ENCODE data around the gene PTCRA.
"Not testable (repeated sequence)": the region's sequence is repeated elsewhere in the genome, so short reads cannot be mapped to it uniquely, and the experiment has no call there.

The PTCRA gene

DNA sequence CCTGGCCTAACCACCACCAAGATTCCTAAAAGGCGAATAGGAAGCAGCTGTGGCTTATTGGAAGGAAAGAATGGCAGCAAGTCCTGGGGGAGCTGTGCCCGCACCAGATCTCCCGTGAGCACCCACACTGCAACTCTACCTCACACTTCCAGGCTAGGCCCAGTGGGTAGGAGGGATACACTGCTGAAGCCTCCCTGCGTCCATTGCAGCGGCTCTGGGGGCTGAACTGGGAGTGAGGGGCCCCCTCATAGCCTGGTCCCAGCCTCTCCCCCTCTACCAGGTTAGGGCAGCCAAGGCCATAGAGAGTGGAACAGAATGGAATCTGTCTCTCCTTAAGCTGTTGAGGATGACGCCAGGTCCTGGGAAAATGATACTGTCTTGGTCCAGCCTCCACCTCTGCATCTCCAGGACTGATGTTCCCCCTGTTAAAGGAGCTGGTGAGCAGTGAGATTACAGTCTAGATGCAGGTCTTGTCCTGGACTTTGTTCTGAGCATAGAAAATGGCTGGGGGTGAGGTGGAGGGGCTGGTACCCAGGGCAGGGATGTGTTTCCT is 24.7 kb downstream of the PTCRA start:
- Mint-ChIP-seq H3K27ac (no peak overlapping the region), H3K27me3 (ENCODE audit: low read depth) (no peaks in the 10 kb centered on the region), H3K36me3 (ENCODE audit: low read depth) (peaks cover 43% of the 10 kb centered on the region)

DNA sequence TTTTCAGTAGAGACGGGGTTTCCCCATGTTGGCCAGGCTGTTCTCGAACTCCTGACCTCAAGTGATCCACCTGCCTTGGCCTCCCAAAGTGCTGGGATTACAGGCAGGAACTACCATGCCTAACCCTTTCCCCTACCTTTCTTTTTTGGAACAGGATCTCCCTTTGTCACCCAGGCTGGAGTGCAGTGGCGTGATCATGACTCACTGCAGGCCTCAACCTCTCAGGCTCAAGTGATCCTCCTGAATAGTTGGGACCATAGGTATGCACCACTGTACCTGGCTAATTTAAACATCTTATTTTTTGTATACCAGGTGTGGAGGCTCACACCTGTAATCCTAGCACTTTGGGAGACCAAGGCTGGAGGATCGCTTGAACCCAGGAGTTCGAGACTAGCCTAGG is 25.5 kb downstream of the PTCRA start:
- not testable (repeated sequence) for H3K9me3 Mint-ChIP-seq, H3K27ac Mint-ChIP-seq

More for the DNA sequence above, 24.7 kb downstream of the PTCRA start:
- DNase-seq (ENCODE audit: low spot score), result no peak
- no peak overlapping the region for H3K4me3 Mint-ChIP-seq
- no peaks in the 10 kb centered on the region for H3K4me1 Mint-ChIP-seq (ENCODE audit: low read depth)
- no peaks in the 10 kb centered on the region for H3K9me3 Mint-ChIP-seq

DNA sequence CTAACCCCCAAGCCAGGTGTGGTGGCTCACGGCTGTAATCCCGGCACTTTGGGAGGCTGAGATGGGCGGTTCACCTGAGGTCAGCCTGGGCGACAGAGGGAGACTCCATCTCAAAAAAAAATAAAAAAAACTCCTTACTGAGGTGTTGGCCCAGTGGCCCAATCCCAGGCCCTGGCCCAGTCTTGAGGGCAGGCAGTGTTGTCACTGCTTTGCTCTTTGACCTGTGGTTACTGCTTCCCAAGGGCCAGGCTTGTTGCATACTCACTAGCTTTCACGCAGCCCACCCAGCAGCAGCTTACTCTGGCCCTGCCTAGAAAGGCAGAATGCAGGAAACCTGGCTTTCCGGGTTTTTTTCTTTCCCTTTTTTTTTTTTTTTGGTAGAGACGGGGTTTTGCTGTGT is 26.6 kb downstream of the PTCRA start:
- Mint-ChIP-seq H3K36me3 (ENCODE audit: low read depth) (peaks cover 34% of the 10 kb centered on the region), H3K27ac (no peak overlapping the region), H3K27me3 (ENCODE audit: low read depth) (no peaks in the 10 kb centered on the region), H3K9me3 (no peaks in the 10 kb centered on the region), H3K4me1 (ENCODE audit: low read depth) (no peaks in the 10 kb centered on the region), H3K4me3 (no peak overlapping the region)
- no peak for DNase-seq (ENCODE audit: low spot score)

More for the DNA sequence above, 25.5 kb downstream of the PTCRA start:
- DNase-seq (ENCODE audit: low spot score); H3K27me3 Mint-ChIP-seq (ENCODE audit: low read depth); H3K4me3 Mint-ChIP-seq; H3K4me1 Mint-ChIP-seq (ENCODE audit: low read depth): not testable (repeated sequence)
- H3K36me3 Mint-ChIP-seq (ENCODE audit: low read depth), result peaks cover 39% of the 10 kb centered on the region

DNA sequence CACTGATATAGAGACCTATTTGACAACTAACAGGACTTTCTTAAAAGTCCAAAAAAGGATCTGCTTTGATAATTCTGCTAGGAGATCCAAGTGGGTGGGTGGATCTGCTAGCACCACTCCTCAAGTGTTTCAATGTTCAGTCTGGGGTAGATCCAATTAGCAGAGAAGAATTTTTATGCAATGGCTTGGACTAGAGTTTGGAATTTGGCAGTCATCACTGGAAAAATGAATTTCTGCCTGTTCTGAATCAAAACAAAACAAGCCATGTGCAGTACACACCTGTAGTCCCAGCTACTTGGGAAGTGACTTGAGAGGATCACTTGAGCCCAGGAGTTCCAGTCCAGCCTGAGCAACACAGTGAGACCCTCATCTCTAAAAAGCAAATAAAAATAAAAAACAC is 32.1 kb downstream of the PTCRA start:
- Mint-ChIP-seq H3K4me1 (ENCODE audit: low read depth) (no peaks in the 10 kb centered on the region), H3K27ac (no peak overlapping the region), H3K27me3 (ENCODE audit: low read depth) (no peaks in the 10 kb centered on the region), H3K9me3 (no peaks in the 10 kb centered on the region), H3K36me3 (ENCODE audit: low read depth) (peaks cover 12% of the 10 kb centered on the region), H3K4me3 (no peak overlapping the region)
- DNase-seq (ENCODE audit: low spot score), result no peak

DNA sequence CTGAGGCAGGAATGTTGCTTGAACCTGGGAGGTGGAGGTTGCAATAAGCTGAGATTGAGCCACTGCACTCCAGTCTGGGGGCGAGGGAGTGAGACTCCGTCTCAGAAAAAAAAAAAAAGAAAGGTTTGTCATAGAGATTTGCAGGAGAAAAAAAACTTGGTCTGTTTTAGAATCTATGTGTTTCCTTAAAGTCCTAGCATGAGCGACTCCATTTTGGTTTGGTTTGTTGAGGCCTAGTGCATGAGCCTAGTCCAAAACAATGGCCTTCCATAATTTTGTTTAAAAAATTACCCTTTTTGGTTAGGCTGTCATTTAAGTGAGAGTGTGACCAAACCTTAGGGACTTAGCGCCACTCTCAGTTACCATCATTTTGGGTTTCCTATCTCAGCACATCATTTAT is 36.5 kb downstream of the PTCRA start:
- DNase-seq (ENCODE audit: low spot score), result no peak
- no peak overlapping the region for H3K4me3 Mint-ChIP-seq
- peaks cover 3% of the 10 kb centered on the region for H3K36me3 Mint-ChIP-seq (ENCODE audit: low read depth)
- H3K4me1 Mint-ChIP-seq (ENCODE audit: low read depth), result no peaks in the 10 kb centered on the region
- no peaks in the 10 kb centered on the region for H3K27me3 Mint-ChIP-seq (ENCODE audit: low read depth)
- no peaks in the 10 kb centered on the region for H3K9me3 Mint-ChIP-seq
- no peak overlapping the region for H3K27ac Mint-ChIP-seq

DNA sequence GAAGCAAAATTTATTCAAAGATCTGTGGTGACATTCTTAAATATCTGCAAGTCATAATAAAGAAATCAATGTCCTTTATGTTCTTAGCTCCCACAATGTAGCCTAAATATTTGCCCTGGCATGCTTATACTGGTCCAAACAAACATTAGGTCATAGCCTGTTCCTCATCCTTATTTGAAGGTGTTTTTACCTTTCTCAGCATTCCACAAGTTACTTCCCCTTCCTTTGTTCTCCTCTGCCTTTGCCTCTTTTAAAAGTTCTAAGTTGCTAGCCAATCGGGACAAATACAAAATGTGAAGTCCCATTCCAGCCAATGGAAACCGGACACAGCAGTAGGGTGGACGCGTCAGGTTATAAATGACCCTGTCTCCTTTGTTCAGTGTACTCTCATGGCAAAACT is 38.6 kb downstream of the PTCRA start:
- not testable (repeated sequence) for H3K4me3 Mint-ChIP-seq; H3K36me3 Mint-ChIP-seq (ENCODE audit: low read depth); DNase-seq (ENCODE audit: low spot score); H3K27ac Mint-ChIP-seq; H3K4me1 Mint-ChIP-seq (ENCODE audit: low read depth); H3K9me3 Mint-ChIP-seq; H3K27me3 Mint-ChIP-seq (ENCODE audit: low read depth)

DNA sequence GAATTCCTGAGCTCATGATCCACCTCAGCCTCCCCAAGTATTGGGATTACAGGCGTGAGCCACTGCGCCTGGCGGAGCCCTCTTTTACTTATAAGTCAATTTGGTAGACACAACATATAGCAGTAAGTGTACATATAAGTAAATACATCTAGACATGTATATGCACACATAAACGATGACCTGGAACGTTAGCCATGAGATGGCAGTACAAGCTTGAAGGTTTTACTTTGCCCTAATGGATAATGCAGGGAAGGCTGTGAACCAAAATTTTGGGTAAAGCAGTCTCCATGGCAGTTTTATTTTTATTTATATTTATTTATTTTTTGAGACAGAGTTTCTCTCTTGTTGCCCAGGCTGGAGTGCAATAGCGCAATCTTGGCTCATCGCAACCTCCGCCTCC is 42.3 kb downstream of the PTCRA start:
- H3K27me3 Mint-ChIP-seq (ENCODE audit: low read depth), result peaks cover 11% of the 10 kb centered on the region
- H3K9me3 Mint-ChIP-seq, result no peaks in the 10 kb centered on the region
- H3K4me3 Mint-ChIP-seq, result no peak overlapping the region
- no peak for DNase-seq (ENCODE audit: low spot score)
- peaks cover 12% of the 10 kb centered on the region for H3K36me3 Mint-ChIP-seq (ENCODE audit: low read depth)
- peaks cover 10% of the 10 kb centered on the region for H3K4me1 Mint-ChIP-seq (ENCODE audit: low read depth)
- no peak overlapping the region for H3K27ac Mint-ChIP-seq

DNA sequence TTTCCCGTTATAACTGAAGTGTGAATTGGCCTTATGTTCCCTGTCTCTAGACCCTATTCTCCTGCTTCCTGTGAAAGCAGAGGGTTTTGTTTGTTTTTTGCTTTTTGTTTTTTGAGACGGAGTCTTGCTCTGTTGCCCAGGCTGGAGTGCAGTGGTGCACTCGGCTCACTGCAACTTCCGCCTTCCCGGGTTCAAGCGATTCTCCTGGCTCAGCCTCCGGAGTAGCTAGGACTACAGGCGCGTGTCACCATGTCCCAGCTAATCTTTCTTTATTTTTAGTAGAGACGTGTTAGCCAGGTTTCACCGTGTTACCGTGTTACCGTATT is 44.0 kb downstream of the PTCRA start:
- peak overlapping the region; percentile 71 for H3K4me3 Mint-ChIP-seq

DNA sequence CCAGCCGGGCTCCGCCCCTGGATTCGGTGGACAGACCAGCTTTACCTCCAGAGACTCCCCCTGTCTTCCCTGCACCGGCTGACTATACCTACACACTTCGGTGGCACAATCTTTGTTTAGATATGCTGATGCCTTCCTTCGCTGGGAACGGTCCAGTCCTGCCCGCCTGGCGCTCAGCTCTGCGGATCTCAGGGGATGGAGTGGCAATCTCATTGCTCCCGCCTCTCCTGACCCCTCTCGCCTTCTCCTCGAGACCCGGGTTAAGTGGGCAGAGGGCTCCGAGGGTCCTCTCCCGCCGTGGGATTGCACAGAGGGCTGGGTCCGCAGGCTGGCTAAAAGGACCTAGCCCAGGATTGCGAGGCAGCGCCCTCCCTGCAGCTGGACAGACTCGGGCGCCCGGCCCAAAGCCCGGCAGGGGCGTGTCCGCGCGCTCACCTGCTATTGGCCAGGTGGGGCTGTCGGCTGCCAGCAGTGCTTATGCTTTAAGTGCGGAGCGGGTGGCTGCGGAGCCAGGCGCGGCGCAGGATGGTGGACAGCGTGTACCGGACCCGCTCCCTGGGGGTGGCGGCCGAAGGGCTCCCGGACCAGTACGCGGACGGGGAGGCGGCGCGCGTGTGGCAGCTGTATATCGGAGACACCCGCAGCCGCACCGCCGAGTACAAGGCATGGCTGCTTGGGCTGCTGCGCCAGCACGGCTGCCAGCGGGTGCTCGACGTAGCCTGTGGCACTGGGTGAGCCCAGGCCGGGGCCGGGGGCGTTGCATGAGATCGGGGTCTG is 44.6 kb downstream of the PTCRA start, which contains the start of gene GNMT:
Gene GNMT (plus strand): TSS at position 512 of the 777 bp plus-strand sequence. CDS start 14 bp downstream, at position 526.
- no peaks in the 10 kb centered on the region for H3K9me3 Mint-ChIP-seq

More for the DNA sequence above, 44.0 kb downstream of the PTCRA start:
- Mint-ChIP-seq H3K27ac (no peak overlapping the region), H3K4me1 (ENCODE audit: low read depth) (peaks cover 10% of the 10 kb centered on the region), H3K27me3 (ENCODE audit: low read depth) (peaks cover 11% of the 10 kb centered on the region), H3K36me3 (ENCODE audit: low read depth) (peaks cover 14% of the 10 kb centered on the region), H3K9me3 (no peaks in the 10 kb centered on the region)
- no peak for DNase-seq (ENCODE audit: low spot score)

DNA sequence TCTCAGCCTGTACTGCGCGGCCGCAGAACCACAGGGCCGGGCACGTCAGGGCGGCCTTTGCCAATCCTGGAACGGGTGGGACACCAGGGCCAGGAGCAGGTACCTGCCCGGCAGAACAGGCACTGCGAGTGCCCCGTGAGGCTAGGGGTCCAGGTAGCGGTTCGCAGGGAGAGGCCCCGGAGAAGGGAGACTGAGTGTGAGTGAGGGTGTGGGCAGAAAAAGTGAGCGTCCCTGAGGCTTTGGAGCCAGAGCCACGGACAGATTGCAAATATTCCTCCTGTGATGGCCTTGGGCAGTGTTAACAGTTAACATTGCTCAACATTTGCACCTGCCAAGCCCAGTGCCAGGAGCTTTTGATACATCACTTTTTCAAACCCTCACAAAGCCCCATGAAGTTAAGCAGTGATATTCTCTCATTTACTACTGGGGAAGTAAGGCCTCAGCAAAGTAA is 45.2 kb downstream of the PTCRA start:
- Mint-ChIP-seq H3K9me3 (no peaks in the 10 kb centered on the region), H3K4me1 (ENCODE audit: low read depth) (peaks cover 10% of the 10 kb centered on the region), H3K27ac (no peak overlapping the region), H3K27me3 (ENCODE audit: low read depth) (peaks cover 11% of the 10 kb centered on the region), H3K36me3 (ENCODE audit: low read depth) (peaks cover 17% of the 10 kb centered on the region), H3K4me3 (no peak overlapping the region)
- no peak for DNase-seq (ENCODE audit: low spot score)

More for the DNA sequence above, 44.6 kb downstream of the PTCRA start, which contains the start of gene GNMT:
- DNase-seq (ENCODE audit: low spot score), result peak; percentile 11
- H3K27ac Mint-ChIP-seq, result no peak within 1 kb of the TSS
- peaks cover 11% of the 10 kb centered on the region for H3K27me3 Mint-ChIP-seq (ENCODE audit: low read depth)
- peaks cover 14% of the 10 kb centered on the region for H3K36me3 Mint-ChIP-seq (ENCODE audit: low read depth)
- peaks cover 10% of the 10 kb centered on the region for H3K4me1 Mint-ChIP-seq (ENCODE audit: low read depth)
- H3K4me3 Mint-ChIP-seq, result peak within 1 kb of the TSS; percentile 71

DNA sequence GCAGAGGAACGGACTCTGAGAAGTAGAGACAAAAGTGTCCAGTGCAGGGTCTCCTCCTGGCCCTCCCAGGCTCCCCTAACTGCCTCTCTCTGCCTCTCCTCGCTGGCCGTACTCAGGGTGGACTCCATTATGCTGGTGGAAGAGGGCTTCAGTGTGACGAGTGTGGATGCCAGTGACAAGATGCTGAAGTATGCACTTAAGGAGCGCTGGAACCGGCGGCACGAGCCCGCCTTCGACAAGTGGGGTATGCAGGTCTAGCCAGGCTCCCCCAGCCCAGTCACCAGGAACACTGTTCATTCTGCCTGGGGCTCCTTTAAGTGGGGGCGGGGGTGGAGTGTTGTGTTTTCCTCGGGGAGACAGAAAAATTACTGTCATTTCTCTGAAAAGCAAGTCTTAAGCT is 46.2 kb downstream of the PTCRA start:
- peaks cover 18% of the 10 kb centered on the region for H3K36me3 Mint-ChIP-seq (ENCODE audit: low read depth)
- no peaks in the 10 kb centered on the region for H3K9me3 Mint-ChIP-seq
- H3K27ac Mint-ChIP-seq, result no peak overlapping the region
- DNase-seq (ENCODE audit: low spot score), result no peak
- peaks cover 10% of the 10 kb centered on the region for H3K4me1 Mint-ChIP-seq (ENCODE audit: low read depth)
- H3K27me3 Mint-ChIP-seq (ENCODE audit: low read depth), result peaks cover 11% of the 10 kb centered on the region
- H3K4me3 Mint-ChIP-seq, result no peak overlapping the region

DNA sequence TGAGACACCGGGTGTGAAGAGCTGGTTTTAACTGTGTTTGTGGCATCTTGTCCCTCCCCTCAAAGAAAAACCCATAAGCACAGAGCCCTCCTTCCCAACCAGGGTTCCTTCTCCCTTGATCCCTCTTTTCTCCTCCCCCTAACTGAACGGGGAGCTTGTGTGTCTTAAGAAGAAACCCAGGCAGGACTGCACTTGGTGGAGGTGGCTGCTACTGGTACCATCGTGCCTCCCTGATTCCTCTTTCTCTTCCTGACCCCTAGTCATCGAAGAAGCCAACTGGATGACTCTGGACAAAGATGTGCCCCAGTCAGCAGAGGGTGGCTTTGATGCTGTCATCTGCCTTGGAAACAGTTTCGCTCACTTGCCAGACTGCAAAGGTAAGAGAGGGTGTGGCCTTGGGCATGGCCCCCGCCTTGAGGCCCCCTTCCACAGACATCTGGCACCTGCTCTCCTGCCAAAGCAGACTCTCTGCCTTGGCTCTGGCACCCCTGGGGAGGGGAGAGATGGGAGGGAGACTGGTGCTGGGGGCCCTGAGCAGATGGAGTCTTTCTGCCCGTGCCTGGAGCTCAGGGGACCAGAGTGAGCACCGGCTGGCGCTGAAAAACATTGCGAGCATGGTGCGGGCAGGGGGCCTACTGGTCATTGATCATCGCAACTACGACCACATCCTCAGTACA is 46.8 kb downstream of the PTCRA start:
- H3K36me3 Mint-ChIP-seq (ENCODE audit: low read depth), result peaks cover 22% of the 10 kb centered on the region
- H3K27ac Mint-ChIP-seq, result no peak overlapping the region
- H3K4me3 Mint-ChIP-seq, result no peak overlapping the region
- DNase-seq (ENCODE audit: low spot score), result no peak
- H3K9me3 Mint-ChIP-seq, result no peaks in the 10 kb centered on the region
- peaks cover 10% of the 10 kb centered on the region for H3K4me1 Mint-ChIP-seq (ENCODE audit: low read depth)
- H3K27me3 Mint-ChIP-seq (ENCODE audit: low read depth), result peaks cover 11% of the 10 kb centered on the region

DNA sequence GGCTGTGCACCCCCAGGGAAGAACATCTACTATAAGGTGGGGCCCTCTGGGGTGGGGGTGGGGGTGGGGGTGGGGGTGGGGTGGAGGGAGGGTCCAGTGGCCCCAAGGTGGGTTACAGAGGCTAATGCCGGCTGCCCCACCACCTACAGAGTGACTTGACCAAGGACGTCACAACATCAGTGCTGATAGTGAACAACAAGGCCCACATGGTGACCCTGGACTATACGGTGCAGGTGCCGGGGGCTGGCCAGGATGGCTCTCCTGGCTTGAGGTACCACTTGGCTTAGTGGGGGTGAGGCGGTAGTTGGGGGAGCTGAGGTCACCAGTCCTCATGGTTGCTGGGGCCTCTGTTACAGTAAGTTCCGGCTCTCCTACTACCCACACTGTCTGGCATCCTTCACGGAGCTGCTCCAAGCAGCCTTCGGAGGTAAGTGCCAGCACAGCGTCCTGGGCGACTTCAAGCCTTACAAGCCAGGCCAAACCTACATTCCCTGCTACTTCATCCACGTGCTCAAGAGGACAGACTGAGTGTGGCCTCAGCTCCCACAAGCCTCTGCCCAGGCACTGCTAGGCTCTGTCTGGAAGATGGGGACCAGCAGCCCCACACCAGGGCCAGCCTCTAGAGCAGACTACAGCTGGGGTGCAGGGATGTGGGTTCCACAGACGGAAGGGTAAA is 47.5 kb downstream of the PTCRA start:
- Mint-ChIP-seq H3K4me1 (ENCODE audit: low read depth) (peaks cover 10% of the 10 kb centered on the region), H3K27ac (no peak overlapping the region), H3K9me3 (no peaks in the 10 kb centered on the region), H3K27me3 (ENCODE audit: low read depth) (peaks cover 11% of the 10 kb centered on the region), H3K36me3 (ENCODE audit: low read depth) (peaks cover 23% of the 10 kb centered on the region), H3K4me3 (no peak overlapping the region)
- DNase-seq (ENCODE audit: low spot score), result no peak

Measured in T-helper 2 cell treated with Interferon-gamma antibody and Interleukin-4, amounts not matched to agents 5 μg/mL and 100 μg/mL, for 36 hours (primary cell).